OCI-LY1 (cell line): ENCODE measurements around the gene PERCC1.

ENCODE experiments used
- H2AFZ ChIP-seq: fragments of 200-600 bp; sonication (generic), shearing (Covaris generic); 2 replicates; pipeline ENCODE4 v1.6.0; 2014; ENCODE audit warnings: antibody characterized with exemption, mild to moderate bottlenecking, low read length
- H3F3A ChIP-seq: fragments of 200-600 bp; sonication (generic), shearing (Covaris generic); 2 replicates; pipeline ENCODE4 v1.6.0; 2014; ENCODE audit warnings: mild to moderate bottlenecking, antibody characterized with exemption, low read length, moderate library complexity; ENCODE audit not compliant: insufficient read depth
- H3K27ac ChIP-seq: fragments of 200-600 bp; sonication (generic); 2 replicates; pipeline ENCODE4 v1.5.1; 2014; ENCODE audit warnings: low read length, mixed run types, mild to moderate bottlenecking, low read depth; ENCODE audit not compliant: poor library complexity, severe bottlenecking
- H3K27me3 ChIP-seq: fragments of 200-600 bp; sonication (generic); 2 replicates; pipeline ENCODE4 v1.6.0; 2014; ENCODE audit warnings: antibody characterized with exemption, mild to moderate bottlenecking, low read length, moderate library complexity; ENCODE audit not compliant: insufficient read depth
- H3K36me3 ChIP-seq: fragments of 200-600 bp; sonication (generic); 2 replicates; pipeline ENCODE4 v1.6.1; 2014; ENCODE audit warnings: mild to moderate bottlenecking, antibody characterized with exemption, low read length, moderate library complexity, mixed read lengths; ENCODE audit not compliant: insufficient read depth
- H3K4me1 ChIP-seq: fragments of 200-600 bp; sonication (generic); 2 replicates; pipeline ENCODE4 v1.5.1; 2014; ENCODE audit warnings: mild to moderate bottlenecking, low read length, moderate library complexity; ENCODE audit not compliant: insufficient read depth, severe bottlenecking
- H3K4me2 ChIP-seq: fragments of 200-600 bp; sonication (generic), shearing (Covaris generic); 2 replicates; pipeline ENCODE4 v1.6.1; 2014; ENCODE audit warnings: low read length
- H3K4me3 ChIP-seq: fragments of 200-600 bp; sonication (generic); 2 replicates; pipeline ENCODE4 v1.5.1; 2014; ENCODE audit warnings: low read length, low read depth, mild to moderate bottlenecking, mixed read lengths; ENCODE audit not compliant: poor library complexity, severe bottlenecking
- H3K79me2 ChIP-seq: fragments of 200-600 bp; shearing (Covaris generic); 2 replicates; pipeline ENCODE4 v1.6.1; 2016; ENCODE audit warnings: mixed run types, low read length, mixed read lengths; ENCODE audit not compliant: insufficient read depth
- H3K9ac ChIP-seq: fragments of 200-600 bp; sonication (generic), shearing (Covaris generic); 2 replicates; pipeline ENCODE4 v1.6.1; 2014; ENCODE audit warnings: mild to moderate bottlenecking, low read length, mixed read lengths
- H3K9me2 ChIP-seq: fragments of 200-600 bp; sonication (generic), shearing (Covaris generic); 2 replicates; pipeline ENCODE4 v1.6.1; 2014; ENCODE audit warnings: low read depth, mild to moderate bottlenecking, low read length, mixed read lengths
- H3K9me3 ChIP-seq: fragments of 200-600 bp; shearing (Covaris generic); 2 replicates; pipeline ENCODE4 v1.6.1; 2014; ENCODE audit warnings: low read length, mixed read lengths
- H4K20me1 ChIP-seq: fragments of 200-600 bp; sonication (generic), shearing (Covaris generic); 2 replicates; pipeline ENCODE4 v1.6.0; 2016; ENCODE audit warnings: mild to moderate bottlenecking, low read length; ENCODE audit not compliant: insufficient read depth
- EZH2 ChIP-seq: fragments of 200-600 bp; sonication (generic), shearing (Covaris generic); IDR thresholded peaks from 2 replicates; pipeline ENCODE4 v1.8.0; 2017; ENCODE audit warnings: borderline replicate concordance, mixed run types, mild to moderate bottlenecking, antibody characterized with exemption, low read length, moderate library complexity, mixed read lengths
- TF ChIP-seq, protein P1 (sequence below): fragments of 200-600 bp; sonication (generic), shearing (Covaris generic); IDR thresholded peaks from 2 replicates; pipeline ENCODE4 v1.5.1; 2017; ENCODE audit warnings: mild to moderate bottlenecking, antibody characterized with exemption, low read length, moderate library complexity, mixed read lengths

Gene PERCC1

DNA sequence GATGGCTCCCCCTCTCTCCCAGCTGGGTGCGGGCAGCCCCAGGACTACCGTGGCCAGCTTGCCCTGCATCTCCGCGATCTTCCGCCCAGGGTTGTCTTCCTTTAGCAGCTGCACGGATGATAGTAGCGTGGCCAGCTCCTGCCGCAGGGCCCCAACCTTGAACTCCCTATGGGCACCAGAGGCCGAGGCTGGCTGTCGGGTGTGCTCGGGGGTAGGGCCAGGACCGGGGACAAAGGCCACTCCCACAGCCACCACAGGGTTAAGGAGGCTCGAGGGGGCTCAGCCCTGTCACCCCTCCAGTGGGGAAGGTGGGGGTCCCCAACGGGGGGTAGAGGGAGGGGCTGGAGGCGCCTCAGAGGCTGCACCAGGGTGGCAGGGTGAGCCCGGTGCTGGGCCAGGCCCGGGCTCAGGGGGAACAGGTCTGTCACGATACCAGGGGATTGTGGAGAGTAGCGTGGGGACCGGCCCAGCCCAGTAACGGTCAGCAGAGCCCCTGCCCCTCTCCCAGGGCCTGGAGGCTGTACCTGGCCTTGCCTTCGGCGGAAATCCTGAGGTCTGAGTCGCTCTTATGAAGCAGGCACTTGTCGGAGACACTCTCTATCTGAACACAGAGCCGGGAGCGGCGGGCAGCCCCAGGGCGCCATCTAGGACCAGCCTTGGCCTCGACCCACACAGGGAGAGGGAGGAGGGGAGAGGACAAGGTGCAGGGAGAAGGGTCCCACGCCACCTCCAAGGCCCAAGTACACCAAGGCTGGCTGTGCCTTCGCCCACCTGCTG is 5.2 kb downstream of the PERCC1 start:
- H4K20me1 ChIP-seq = no peaks in the 10 kb centered on the region
- H3K79me2 ChIP-seq = no peaks in the 10 kb centered on the region
- no peaks in the 10 kb centered on the region for H3K4me1 ChIP-seq
- H3K4me2 ChIP-seq = no peak overlapping the region
- H3F3A ChIP-seq = no peaks in the 10 kb centered on the region
- no peaks in the 10 kb centered on the region for H3K9me2 ChIP-seq
- TF ChIP-seq, protein P1, sequence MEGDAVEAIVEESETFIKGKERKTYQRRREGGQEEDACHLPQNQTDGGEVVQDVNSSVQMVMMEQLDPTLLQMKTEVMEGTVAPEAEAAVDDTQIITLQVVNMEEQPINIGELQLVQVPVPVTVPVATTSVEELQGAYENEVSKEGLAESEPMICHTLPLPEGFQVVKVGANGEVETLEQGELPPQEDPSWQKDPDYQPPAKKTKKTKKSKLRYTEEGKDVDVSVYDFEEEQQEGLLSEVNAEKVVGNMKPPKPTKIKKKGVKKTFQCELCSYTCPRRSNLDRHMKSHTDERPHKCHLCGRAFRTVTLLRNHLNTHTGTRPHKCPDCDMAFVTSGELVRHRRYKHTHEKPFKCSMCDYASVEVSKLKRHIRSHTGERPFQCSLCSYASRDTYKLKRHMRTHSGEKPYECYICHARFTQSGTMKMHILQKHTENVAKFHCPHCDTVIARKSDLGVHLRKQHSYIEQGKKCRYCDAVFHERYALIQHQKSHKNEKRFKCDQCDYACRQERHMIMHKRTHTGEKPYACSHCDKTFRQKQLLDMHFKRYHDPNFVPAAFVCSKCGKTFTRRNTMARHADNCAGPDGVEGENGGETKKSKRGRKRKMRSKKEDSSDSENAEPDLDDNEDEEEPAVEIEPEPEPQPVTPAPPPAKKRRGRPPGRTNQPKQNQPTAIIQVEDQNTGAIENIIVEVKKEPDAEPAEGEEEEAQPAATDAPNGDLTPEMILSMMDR = no peak
- TF ChIP-seq EZH2 = no peak
- H3K36me3 ChIP-seq = no peaks in the 10 kb centered on the region
- no peak overlapping the region for H2AFZ ChIP-seq
- H3K27ac ChIP-seq = no peak overlapping the region
- H3K4me3 ChIP-seq = no peak overlapping the region
- no peak overlapping the region for H3K9ac ChIP-seq
- no peaks in the 10 kb centered on the region; the same call in 1 of the 2 replicates for H3K27me3 ChIP-seq
- H3K9me3 ChIP-seq = no peaks in the 10 kb centered on the region

DNA sequence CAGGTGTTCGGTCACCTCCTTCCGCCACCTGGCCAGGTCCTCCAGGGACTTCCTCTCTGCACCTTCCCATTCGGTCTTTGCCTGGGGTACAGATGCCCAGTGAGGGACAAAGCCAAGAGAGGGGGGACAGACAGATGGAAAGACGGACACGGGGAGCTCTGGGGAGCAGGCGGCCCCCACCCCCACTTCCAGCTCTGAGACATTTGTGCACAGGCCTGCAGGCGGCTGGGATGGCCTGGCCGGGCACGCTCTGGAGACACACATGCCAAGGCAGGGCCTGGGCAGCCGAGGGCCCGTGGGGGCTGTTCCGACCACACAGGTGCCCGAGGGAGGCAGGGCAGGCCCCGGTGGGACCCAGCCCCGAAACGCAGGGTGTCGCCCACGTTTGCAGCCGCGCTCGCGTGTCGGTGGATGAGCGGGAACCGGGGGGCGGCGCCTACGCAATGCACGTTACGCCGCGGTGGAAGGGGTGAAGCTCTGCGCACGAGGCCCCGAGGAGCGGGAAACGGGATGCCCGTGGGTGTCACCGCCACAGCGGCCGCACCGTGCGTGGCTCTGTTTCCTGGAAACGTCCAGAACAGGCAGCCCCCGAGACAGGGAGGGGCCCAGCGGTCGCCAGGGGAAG is 6.0 kb downstream of the PERCC1 start:
- Histone ChIP-seq H4K20me1 (no peaks in the 10 kb centered on the region), H3K36me3 (no peaks in the 10 kb centered on the region), H3K27me3 (no peaks in the 10 kb centered on the region; the same call in 1 of the 2 replicates), H3F3A (no peaks in the 10 kb centered on the region), H3K9me3 (no peaks in the 10 kb centered on the region), H3K4me3 (no peak overlapping the region), H3K79me2 (no peaks in the 10 kb centered on the region), H3K4me2 (no peak overlapping the region), H3K27ac (no peak overlapping the region), H3K9ac (no peak overlapping the region), H2AFZ (no peak overlapping the region), H3K9me2 (no peaks in the 10 kb centered on the region), H3K4me1 (no peaks in the 10 kb centered on the region)
- no peak for TF ChIP-seq EZH2
- TF ChIP-seq, protein P1 = no peak; the same call in 1 of the 2 replicates

DNA sequence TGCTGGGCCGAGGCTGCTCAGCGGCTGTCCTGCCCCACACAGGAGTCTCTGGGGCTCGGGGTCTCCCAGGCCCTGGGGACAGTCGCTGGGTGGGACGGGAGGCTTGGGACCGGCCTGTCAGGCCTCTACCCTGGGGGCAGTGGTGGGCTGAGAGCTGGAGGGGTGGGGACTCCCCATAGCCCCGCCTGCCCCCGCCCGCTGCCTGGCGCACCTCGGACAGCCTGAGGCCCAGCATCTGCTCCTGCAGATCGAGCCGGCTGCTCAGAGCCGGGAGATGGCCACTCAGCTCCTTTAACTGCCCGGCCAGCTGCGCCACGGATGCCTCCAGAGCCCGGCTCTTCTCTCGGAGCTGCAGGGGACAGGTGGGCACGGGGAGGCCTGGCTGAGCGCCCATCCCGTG is 6.7 kb downstream of the PERCC1 start:
- H3K36me3 ChIP-seq = no peaks in the 10 kb centered on the region
- no peaks in the 10 kb centered on the region for H3F3A ChIP-seq
- no peaks in the 10 kb centered on the region for H3K4me1 ChIP-seq
- no peak for TF ChIP-seq EZH2
- TF ChIP-seq, protein P1 = no peak
- no peaks in the 10 kb centered on the region; the same call in 1 of the 2 replicates for H3K27me3 ChIP-seq
- no peaks in the 10 kb centered on the region for H3K9me2 ChIP-seq
- no peaks in the 10 kb centered on the region for H3K79me2 ChIP-seq
- H3K27ac ChIP-seq = no peak overlapping the region
- no peak overlapping the region for H3K9ac ChIP-seq
- no peak overlapping the region for H3K4me3 ChIP-seq
- no peak overlapping the region for H2AFZ ChIP-seq
- H3K9me3 ChIP-seq = no peaks in the 10 kb centered on the region
- H4K20me1 ChIP-seq = no peaks in the 10 kb centered on the region
- no peak overlapping the region for H3K4me2 ChIP-seq
